Inflammatory macrophage (primary cell): ENCODE data around the gene PROX1.

ENCODE experiments used
- DNase-seq, 2 donors: peaks; one replicate each; pipeline ENCODE4 v3.0.0-alpha.2; 2020 to 2022

The PROX1 gene

DNA sequence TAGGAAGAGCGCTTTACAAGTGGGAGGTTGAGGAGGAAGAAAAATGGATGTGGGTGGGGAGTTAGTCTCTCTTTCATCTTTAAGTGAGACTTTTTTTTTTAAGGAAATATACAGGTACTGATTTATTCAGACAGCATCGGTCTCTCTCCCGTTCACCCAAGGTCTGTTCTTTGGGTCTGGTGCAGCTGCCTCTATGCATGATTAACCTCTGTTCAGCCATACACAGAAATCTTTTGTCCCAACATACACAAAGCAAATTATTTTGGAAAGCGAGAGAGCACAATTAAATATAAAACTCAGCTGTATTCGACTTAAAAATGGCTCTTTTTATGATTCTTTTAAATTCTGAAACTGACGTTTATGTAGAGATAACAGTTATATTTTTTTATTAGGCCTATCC, 11.0 kb downstream of the PROX1 start:
- no peak for DNase-seq

DNA sequence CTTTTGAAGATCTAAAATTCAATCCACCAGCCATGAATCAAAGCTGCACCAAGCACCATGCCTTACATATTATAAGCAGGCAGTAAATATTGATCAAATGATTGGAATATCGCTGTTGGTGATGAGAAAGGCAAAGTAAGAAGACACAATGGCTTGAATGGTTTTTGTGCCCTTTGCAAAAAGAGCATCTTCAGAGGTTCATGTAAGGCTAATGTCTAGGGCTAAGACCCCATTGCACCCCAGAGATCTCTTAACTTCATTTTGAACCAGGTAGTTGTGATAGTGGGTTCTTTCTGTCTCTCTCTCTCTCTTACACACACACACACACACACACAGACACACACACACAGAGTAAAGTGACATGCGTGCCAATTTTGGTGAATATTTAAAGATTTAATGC, 12.0 kb downstream of the PROX1 start:
- DNase-seq, result no peak

DNA sequence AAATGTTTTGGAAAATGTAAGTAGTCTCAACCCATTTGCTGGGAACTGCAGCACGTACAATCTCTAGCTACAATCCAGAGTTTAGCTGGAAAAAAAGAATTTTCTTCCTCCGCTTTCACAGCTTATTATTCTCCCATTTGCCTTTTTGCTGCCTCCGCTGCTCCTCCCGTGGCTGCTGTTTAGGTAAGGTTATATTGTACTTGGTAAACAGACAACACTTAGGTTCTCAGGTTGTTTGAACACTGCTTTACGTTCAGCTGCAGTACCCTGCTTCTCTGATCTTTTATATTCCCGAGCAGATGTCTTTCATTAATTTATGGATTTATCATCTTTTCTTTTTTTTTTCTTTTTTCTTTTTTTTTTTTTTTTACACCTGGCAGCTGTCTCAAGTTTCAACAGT, 14.3 kb downstream of the PROX1 start:
- DNase-seq, result no peak

DNA sequence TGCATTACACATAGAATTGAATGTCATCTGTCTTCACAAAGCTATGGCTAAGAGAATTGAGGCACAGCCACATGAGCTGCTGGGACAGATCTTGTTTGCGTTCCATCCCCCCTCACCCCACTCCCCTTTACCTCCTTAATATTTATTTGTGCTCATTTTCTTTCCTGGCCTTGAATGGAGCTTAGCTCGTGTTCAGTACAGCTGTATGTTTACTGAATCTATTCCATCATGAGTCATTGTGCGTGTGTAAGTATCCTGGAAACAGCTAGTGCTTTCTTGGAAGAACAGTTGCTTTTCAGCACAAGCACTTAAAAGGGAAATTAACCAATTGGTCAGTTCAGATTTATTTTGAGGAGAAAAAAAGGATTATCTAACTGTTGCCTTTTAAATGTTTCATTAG, 14.7 kb downstream of the PROX1 start:
- DNase-seq, result no peak

DNA sequence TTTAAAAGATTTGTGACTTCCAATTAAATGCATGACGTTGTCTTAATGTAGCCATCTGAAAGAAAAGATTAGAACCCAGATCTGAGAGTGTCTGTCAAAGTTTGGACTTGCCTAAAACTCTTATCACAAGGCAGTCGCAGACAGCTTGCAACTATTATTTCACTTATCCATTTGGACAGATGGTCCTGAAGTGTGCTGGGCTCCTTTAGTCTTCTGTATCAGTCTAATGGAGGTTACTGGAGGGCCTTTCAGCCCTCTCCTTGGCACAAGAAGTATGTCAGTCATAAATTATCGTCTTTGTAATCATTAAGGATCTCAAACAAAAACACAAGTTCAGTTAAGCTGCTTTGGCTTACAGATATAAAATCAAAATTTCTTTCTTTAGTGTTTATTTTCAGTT, 15.5 kb downstream of the PROX1 start:
- no peak for DNase-seq

DNA sequence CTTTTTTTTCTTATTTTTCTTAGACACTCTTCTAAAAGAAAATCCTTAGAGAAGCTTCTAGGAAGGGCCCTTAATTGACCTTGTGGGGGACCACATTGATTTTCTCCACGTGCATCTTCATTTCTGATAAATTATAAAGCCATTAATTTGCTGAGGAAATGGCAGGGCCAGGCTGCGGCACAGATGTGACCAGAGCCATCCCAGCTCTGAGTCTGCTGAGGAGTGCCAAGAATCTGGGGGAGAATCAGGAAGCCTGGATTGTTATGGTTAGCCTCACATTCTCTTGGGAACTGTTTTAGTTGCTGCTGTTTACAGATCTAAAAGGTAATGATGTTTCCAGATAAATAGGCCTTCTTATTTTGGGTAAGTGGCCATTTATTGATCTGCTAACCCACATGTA, 16.2 kb downstream of the PROX1 start:
- DNase-seq, result no peak

DNA sequence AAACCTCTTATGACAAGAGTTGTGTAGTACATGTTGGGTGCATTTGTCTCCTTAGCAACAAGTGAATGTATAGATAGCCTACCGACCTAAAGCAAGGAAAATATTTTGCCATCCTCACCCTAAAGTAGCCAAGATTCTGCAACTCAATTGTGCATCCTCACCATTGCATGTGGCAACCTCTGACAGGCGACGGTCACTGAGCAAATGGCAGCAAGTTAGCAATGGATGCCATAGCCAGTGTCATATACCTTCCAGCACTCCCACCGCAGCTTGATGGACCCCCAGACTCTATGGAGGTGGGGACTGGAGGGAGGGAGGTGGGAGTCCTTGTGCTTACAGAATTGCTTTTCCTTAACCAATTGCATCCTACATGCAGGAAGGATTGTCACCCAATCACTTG, 17.0 kb downstream of the PROX1 start:
- no peak for DNase-seq

DNA sequence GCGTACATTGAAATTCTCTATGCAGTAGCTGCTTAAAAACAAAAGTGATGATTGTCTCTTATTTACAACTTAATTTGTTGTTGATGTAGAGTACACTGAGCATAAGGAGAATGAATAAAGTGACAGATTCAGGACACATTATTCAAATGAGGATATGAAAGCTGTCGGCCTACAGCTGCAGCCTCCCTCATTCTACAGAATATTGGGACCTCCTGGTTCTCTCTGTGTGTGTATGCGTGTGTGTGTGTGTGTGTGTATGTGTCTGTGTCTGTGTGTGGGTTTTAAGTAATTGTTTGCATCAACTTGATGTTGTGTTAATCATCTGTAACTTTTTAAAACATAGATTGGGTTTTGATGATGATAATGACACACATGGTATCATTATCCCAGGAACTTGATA, 17.9 kb downstream of the PROX1 start:
- no peak for DNase-seq

DNA sequence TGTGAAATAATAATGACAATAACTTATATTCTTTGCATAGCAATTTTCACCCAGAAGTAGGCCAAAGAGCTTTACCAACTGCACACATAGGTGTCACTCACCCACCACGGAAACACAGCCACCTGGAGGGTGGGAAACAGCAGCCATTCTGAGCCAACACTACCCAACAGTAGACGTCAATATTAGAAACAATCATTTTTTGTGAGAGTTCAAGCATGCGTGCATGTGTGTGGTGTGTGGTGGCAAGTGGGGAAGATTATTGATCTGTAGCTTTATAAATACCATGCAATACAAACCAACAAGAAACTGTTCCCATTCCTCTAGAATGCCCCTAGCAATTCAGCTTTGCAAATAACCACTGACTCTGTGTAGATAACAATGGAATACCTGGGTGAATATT, 19.1 kb downstream of the PROX1 start:
- DNase-seq, result no peak

DNA sequence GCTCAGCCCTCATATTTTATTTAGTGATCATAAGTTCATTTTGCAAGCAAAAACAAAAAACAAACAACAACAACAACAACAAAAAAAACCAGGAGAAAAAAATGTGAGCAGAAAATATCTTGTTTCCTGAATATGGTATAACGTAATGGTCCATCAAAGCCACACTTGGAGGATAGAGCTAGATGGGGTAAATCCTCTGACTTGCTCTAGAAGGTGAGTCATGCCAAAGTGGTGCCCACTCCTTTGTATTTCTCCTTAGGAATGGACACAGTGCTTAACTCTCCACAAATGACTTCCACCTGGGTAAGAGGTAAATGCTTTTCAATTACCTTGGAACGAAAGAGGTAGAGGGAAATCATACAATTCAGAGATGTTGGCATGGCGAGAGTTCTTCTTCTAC, 20.6 kb downstream of the PROX1 start:
- no peak for DNase-seq

DNA sequence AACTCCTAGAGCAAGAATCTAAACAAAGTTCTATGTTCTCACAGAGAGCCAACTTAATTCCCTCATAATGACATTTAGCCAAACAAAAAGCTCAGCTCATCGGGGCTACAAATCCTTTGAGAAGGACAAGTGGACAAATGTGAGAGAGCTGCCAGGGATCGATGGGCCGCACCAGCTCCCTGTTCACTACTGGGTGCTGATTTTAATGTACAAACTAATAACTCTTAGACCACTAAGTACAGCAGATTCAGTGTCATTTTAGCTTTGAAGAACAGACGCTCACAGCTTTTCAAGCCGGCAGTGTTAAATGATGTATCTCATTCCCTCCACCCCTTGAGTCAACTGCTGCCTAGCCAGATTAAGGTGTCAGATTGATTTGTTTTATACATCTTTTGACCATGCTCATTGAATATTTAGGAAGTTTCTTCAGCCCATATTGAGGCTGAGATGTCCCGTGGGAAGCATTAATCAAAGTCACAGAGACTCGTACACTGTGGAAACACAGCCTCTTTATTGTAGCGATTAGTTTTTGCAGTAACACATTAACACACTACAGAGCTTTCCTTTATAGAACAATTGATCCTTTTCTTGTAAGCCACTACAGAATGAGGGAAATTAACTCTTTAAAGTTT, 21.1 kb downstream of the PROX1 start:
- no peak for DNase-seq

DNA sequence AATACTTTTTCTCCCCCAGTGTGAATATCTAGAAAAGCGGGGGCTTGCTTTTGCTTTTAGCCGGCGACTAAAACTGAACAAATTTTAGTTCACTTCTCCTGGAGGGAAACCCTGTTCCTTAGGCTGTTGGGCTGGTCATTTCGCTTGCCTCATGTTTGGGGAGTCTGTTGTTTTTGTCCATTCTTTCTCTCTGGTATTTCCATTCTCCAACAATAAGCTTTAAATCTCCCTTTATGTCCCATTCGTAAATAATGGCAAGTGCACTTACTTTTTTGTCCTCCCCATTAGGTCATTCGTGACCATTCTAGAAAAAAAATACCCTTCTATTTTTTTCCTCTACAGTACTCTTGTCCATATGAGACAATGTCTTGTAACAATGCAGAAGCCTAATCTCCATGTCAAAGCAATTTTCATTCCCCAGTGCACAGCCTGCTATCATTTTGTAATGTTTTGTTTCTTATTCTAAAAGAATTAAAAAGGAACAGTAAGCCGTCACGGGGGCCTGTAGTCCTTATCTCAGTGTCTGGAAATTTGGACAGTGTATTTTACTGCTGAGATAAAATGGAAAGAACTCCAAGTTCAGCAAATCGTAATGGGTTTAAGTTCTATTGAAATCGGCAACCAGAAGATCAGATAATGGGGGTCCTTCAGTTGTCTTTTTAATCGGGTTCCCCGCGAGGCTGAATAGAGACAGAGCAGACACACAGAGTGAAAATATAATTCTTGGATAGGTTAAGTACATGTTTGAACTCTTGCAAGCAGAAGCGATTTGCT, 21.8 kb downstream of the PROX1 start:
- no peak for DNase-seq

DNA sequence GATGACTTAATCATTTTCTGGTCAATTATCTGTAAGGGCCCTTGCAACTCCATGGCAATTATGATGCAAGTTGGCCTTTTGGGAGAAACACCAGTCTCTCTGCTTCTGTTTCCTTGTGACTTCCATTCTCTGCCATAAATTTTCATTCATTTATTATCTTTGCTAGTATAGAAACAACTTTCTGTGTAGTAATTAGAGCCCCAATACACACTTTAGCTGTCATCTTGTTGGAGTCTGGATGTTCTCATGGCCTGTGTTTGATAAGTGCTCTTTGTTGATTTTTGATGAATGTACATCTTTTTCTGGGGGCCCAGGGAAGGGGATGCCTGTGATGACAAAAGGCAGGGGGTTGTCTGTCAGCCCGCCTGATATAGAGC, 22.4 kb downstream of the PROX1 start:
- no peak for DNase-seq

DNA sequence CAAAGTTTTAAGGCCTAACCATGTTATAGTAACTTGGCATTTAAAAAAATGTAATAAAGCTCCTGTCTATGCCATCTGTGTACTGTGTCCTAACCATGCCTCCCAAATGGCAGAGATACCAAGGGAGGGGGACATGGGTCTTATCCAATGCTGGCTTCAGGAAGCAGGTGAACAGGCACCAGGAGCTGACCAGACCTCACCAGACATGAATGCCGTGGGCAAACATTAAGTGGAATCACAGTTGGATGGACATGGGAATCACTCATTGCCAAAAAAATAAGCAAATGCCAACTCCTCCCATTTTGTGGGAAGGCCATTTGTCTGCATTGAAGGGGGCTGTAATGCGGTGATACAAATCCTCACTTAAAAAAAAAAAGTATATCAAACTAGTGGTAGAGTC, 22.9 kb downstream of the PROX1 start:
- no peak for DNase-seq

DNA sequence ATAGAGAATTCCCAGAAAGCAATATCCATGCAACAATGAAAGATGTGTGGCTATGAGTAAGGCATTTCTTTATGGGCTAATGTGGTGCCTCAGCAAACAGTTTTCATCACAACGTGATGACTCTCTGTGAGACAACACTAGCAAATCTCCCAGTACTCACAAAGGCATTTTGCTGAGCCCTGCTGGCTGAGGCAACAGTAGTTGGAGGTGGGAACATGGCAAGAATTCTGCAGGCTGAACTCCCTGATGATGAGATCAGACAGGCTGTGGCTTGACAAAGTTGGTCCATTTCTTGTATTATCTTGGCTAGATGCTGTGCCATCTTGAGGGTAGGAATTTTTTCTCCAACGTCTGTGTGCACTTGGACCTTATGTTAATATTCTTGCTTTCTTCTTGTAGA, 24.6 kb downstream of the PROX1 start:
- DNase-seq, result no peak

DNA sequence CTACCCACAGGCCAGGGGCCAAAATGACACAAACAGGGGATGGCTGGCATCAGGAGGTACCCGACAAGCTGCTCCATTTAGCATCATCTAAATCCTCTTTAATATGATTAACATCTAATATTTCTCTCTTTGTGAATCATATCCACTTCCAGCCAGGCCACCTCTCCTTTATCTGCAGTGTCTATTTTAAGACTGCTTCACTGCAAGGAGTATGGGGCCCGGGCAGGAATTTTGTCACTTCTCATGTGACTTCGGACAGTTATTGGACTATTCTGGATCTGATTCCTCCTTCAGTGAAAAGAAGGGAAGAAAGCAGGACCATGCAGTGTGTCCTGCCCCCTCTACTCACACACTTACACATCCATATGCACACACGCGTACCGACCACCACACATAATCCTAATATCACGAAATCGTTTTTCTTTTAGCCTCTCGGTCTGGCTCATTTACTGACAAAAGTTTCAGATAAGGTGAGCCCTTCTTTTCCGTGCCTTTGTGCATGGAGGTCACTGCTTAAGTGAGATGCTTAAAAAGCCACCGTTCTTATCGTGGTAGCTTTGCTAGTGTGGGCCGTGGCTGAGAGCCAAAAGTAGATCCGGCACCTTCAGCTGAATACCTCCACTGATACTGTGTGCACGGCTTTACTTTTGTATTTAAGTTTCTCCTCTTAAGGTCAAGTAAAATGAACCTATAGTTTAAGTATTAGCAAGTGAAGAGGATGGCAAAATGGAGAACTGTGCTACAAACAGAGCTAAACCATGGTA, 26.0 kb downstream of the PROX1 start:
- no peak for DNase-seq

DNA sequence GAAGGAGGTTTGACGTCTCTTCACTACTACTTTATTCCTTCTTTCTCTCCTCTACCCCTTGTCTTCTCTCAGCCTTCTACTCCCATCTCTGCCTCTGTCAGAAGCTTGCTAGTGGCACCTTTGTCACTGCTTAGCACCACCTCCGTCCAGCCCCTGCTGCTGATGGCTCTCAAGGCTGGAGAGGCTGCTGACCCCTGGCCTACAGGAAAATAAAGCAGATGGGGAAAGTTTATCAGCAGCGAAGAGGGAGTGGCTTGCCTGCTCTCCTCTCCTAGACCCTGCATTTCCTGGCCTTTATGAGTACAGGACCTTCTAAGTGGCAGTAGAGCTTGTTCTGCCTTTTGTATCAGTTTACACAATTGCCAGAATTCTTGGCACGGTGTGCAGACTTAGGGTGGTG, 27.0 kb downstream of the PROX1 start:
- DNase-seq, result no peak

DNA sequence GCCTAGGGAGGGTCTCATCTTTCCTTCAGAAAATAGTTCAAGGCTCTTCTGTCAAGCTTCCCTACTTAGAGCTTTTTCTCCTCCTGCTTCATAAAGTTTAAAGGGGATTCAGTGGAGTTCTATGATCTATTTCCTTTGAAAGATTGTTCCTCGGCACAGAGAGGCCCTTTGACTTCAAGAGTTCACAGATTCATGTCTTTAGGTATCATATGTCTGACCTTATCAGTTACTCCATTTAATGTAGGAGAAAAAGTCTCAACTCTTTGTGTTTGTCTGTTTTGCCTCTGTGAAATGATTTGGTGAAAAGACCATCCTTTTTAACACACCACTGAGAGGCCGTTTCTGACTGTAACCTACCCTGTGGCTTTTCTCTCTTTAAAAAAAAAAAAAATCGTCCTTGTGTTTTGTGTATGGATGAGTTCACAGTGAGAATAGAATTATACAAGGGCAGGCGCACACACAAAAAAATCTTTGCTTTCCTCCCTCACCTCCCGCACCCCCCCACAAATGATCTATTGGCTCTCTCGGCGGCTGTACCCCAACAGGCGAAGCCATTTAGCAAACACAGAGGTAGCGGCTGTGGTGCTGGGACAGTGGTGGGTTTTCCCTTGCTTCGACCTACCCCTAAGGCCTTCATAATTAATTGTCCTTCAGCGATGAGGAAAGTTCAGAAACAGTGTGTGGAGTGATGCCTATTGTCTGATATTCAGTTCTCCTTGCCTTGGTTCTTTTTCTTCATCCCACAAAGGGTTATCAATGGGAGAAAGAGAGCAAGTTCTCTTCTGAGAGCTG, 29.6 kb downstream of the PROX1 start:
- DNase-seq, result no peak

DNA sequence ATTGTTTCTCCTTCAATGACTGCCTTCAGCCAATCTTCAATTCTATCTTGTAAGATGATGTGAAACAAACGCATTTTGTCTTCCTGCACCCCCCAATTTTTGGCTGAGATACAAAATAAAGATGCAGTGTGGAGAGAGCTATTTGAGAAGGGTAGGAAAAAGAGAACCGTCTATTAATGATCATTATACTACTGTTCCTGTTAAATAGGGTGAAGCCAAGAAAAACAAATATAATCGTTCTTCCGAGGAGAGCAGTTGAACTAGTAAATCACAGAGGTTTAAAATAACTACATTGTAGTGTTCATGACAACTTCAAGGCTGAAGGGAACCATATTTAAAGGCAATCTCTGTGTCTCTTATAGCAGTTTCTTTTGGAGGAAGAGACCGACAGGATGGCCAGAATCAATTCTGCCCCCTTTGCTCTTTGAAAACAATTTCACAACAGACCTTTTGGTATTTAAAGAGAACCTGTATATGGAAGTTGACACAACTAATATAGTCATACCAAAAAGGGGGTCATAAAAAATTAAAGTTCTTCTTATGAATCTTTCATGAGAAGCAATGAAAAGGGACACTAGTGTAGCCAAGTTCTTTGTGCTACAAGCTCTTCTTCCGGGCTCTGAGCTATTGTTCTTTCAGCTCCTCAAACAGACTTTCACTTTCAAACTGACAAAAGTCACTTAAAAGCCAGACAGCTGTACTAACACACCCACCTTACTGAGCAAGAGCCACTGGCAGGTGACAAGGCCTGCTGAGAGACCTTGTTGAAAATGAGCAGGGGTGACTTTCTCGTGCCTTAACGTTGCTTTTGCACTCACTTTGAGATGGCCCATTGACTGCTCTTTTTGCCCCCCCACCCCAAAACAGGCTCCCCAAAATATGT, 30.9 kb downstream of the PROX1 start:
- no peak for DNase-seq

DNA sequence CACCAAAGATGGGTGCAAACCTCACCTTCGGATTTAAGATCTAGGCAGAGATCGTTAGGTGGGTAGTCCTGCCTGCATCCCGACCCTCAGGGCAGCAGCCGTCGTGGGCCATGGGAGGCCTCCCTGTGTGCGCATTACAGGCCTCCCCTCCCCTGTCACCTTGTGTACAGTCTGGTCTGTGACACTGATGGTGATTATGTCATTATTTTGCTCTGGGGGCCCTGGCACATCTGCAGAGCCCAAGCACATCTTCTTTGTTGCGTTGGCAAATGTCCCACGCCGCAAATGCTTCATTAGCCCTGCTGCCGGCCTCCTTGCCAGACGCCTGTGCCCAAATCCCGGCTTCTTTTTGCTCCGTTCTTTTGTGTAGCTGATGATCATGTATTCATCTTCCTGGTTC, 31.7 kb downstream of the PROX1 start:
- DNase-seq, result no peak

DNA sequence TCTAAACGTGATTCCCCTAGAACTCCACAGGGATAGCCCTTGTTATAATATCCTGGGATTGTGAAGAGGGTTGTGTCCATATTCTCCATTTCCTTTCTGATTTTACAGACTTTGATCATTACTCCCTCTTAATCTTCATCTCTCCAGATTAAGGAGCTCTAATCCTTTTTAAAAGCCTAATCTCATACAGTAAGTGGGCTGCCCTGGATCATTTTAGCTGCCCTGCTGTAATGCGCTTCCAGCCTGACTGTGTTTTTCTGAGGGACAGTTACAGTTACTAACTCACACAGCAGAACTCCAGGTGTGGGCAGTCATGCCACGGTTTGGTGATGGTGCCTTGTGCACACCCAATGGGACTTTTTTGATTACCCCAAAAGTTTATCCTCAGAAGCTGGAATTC, 33.5 kb downstream of the PROX1 start:
- DNase-seq, result no peak

DNA sequence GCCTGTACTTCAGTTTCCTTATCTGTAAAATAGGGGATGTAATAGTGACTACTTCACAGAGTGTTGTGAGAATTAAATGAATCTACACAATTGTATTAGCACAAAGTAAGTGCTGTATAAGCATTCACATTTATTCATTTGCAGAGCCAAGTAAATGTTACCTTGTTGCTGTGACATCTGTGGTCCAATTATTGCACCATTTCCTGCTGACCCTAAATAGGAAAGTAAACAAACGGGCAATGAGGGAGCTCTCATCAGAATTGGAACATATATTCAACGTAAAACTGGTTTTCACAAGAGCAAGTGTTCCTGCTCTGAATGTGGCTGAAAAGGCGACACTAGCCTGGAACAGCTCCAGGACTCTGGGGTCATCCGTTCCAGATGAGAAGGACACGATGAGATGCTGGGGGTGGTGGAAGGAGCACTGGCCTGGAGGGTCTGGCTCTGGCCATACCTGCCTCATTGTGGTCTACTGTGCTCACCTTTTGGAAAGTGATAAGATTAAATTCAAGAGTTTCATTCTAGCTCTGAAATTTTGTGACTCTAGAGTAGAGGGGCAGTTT, 34.5 kb downstream of the PROX1 start:
- DNase-seq, result no peak
